Spleen (tissue), 11 donors: ENCODE data around the gene MYO18A. TPM values are rescaled to one million over a fixed set of nuclear protein-coding genes. Genes with fewer than 3 reads are reported as not detected.

Source experiments
- DNase-seq: peaks from one replicate; pipeline ENCODE4 v3.0.0-alpha.2; 2020
- H3K27ac ChIP-seq, 8 donors: fragments of 200-600 bp; sonication (generic) in 7 of 8; 1 replicate in 4 of 8; 2 replicates in 4 of 8; pipeline versions ENCODE4 v1.5.0 to v1.8.0; 2016 to 2021; ENCODE audit warnings: inconsistent platforms in 4 of 8, mild to moderate bottlenecking in 4 of 8, moderate library complexity in 1 of 8
- H3K27me3 ChIP-seq, 7 donors: fragments of 200-600 bp; sonication (generic) in 6 of 7; replicated peaks in 1 of 7; 1 replicate in 4 of 7; 2 replicates in 3 of 7; pipeline versions ENCODE4 v1.5.0 to v1.8.0; 2016 to 2021; ENCODE audit warnings: inconsistent platforms in 3 of 7, mild to moderate bottlenecking in 1 of 7
- H3K36me3 ChIP-seq, 6 donors: fragments of 200-600 bp; sonication (generic) in 5 of 6; 1 replicate in 4 of 6; 2 replicates in 2 of 6; pipeline versions ENCODE4 v1.5.0 to v1.8.0; 2016 to 2021; ENCODE audit warnings: inconsistent platforms in 2 of 6
- H3K4me1 ChIP-seq, 6 donors: fragments of 200-600 bp; sonication (generic) in 5 of 6; 1 replicate in 3 of 6; 2 replicates in 3 of 6; pipeline versions ENCODE4 v1.5.0 to v1.8.0; 2016 to 2021; ENCODE audit warnings: inconsistent platforms in 3 of 6
- H3K4me3 ChIP-seq, 8 donors: fragments of 200-600 bp; sonication (generic) in 7 of 8; 1 replicate in 4 of 8; 2 replicates in 4 of 8; pipeline versions ENCODE4 v1.5.0 to v1.8.0; 2016 to 2021; ENCODE audit warnings: inconsistent platforms in 4 of 8, mild to moderate bottlenecking in 4 of 8, moderate library complexity in 2 of 8
- H3K9me3 ChIP-seq, 8 donors: fragments of 200-600 bp; sonication (generic) in 7 of 8; 1 replicate in 4 of 8; 2 replicates in 4 of 8; pipeline versions ENCODE4 v1.5.0 to v1.8.0; 2016 to 2021; ENCODE audit warnings: inconsistent platforms in 4 of 8
- CTCF ChIP-seq, 11 experiments: fragments of 200-600 bp in 7 of 11; fragments of 450-650 bp in 4 of 11; sonication (generic) in 4 of 11; IDR thresholded peaks in 8 of 11; conservative IDR thresholded peaks in 3 of 11; 1 replicate in 7 of 11; 2 replicates in 4 of 11; pipeline versions ENCODE4 v1.4.0 to v1.8.0; 2016 to 2021; ENCODE audit warnings: antibody characterized with exemption in 11 of 11, inconsistent platforms in 4 of 11, mild to moderate bottlenecking in 1 of 11
- POLR2A ChIP-seq, 3 donors: fragments of 450-650 bp; IDR thresholded peaks; one replicate each; pipeline ENCODE4 v1.5.1; 2017; ENCODE audit warnings: antibody characterized with exemption in 3 of 3, mild to moderate bottlenecking in 1 of 3
- POLR2AphosphoS5 ChIP-seq, 3 donors: sonication (generic); formaldehyde crosslinking; IDR thresholded peaks; one replicate each; pipeline ENCODE4 v1.5.1; 2017; ENCODE audit warnings: antibody characterized with exemption in 3 of 3
- WGBS, 5 donors: extraction: QIAGEN DNeasy Blood & Tissue Kit in 3 of 5; methylation state at CpG; one replicate each; pipeline versions ENCODE4 v1.1.5 to v1.1.7; 2013 to 2018; 5-methylcytosine and 5-hydroxymethylcytosine counted together
- intact Hi-C: fragments of 100-400 bp; cut with DNase I; formaldehyde crosslinking; loops from one replicate; pipeline ENCODE4 v1.15.0; 2023; ENCODE audit warnings: low total_unique reads
- polyA plus RNA-seq, 3 donors: library from polyadenylated mRNA; stranded (reverse); fragments of 200-250 nt; gene quantifications; one replicate each; pipeline ENCODE4 v1.2.1, GENCODE V29; 2013
- total RNA-seq, 7 donors: library from RNA; depleted of rRNA in 3 of 7; stranded (reverse); fragments of >200 nt in 3 of 7; fragmentation: NEBNext Ultra II Directional in 4 of 7; extraction: Animal tissue kit (Norgen Biotek cat#: 25700) in 4 of 7; gene quantifications; one replicate each; pipeline versions ENCODE4 v1.1.0 to v1.2.1, GENCODE V29; 2016 to 2021
- donor health status: healthy with polysubstance abuse.
- donor health status: DM: no; HTN: no; CAD: no; lungs with moderate emphysema.
- donor health status: DM: no; HTN: no; CAD: no.
- donor health status: Bipolar disorder and iron deficiency.
- donor health status: healthy.
- donor health status: DM: no; HTN: no; CAD: no.
- donor health status: DM: yes; HTN: yes; CAD: no.

The MYO18A gene
- total and polyA plus RNA-seq, 10 donors = 24.2 to 114 (median 68.0) TPM

- 75 to 84% (median 81%) methylated on average over 6 to 10 of the region's 10 CpGs for WGBS, 5 donors
- TF ChIP-seq CTCF (IDR thresholded peaks at IDR 0.05 in 8 of 11, conservative IDR thresholded peaks at IDR 0.05 in 3 of 11) = no peak
- TF ChIP-seq POLR2A (IDR thresholded peaks at IDR 0.05) = no peak
- no peak for TF ChIP-seq POLR2AphosphoS5 (IDR thresholded peaks at IDR 0.05)
- Histone ChIP-seq H3K27me3 (no peaks in the 10 kb centered on the region), H3K9me3 (no peaks in the 10 kb centered on the region), H3K27ac (no peak overlapping the region), H3K36me3 (no peaks in the 10 kb centered on the region), H3K4me3 (no peak overlapping the region), H3K4me1 (no peaks in the 10 kb centered on the region)
- DNase-seq = no peak
- intact Hi-C loops = no loop called here
These were observed 125.4 kb downstream of the MYO18A start for GRCh38 chr17:29054835-29055234.

GRCh38 chr17:29051731-29052130 lies 128.5 kb downstream of the MYO18A start:
- no peak for TF ChIP-seq POLR2A (IDR thresholded peaks at IDR 0.05)
- no peak for TF ChIP-seq CTCF (IDR thresholded peaks at IDR 0.05 in 8 of 11, conservative IDR thresholded peaks at IDR 0.05 in 3 of 11)
- TF ChIP-seq POLR2AphosphoS5 (IDR thresholded peaks at IDR 0.05) = no peak
- peaks cover 0 to under 1% (median 0%) of the 10 kb centered on the region in 6 donors for H3K4me1 ChIP-seq
- WGBS, 5 donors = 74 to 85% (median 81%) methylated on average over 6 of the region's 6 CpGs
- intact Hi-C loops = no loop called here
- no peaks in the 10 kb centered on the region for H3K27me3 ChIP-seq
- no peak overlapping the region for H3K27ac ChIP-seq
- H3K36me3 ChIP-seq = no peaks in the 10 kb centered on the region
- no peak overlapping the region for H3K4me3 ChIP-seq
- no peaks in the 10 kb centered on the region for H3K9me3 ChIP-seq
- DNase-seq = no peak

GRCh38 chr17:29051194-29051593 lies 129.0 kb downstream of the MYO18A start:
- 80 to 90% (median 88%) methylated on average over 12 of the region's 12 CpGs for WGBS, 5 donors
- H3K27me3 ChIP-seq = no peaks in the 10 kb centered on the region
- intact Hi-C loops = no loop called here

GRCh38 chr17:29050176-29050575 lies 130.0 kb downstream of the MYO18A start:
- Histone ChIP-seq H3K27ac (no peak overlapping the region), H3K4me3 (no peak overlapping the region), H3K27me3 (no peaks in the 10 kb centered on the region), H3K9me3 (no peaks in the 10 kb centered on the region), H3K4me1 (peaks cover 0 to 12% (median 0%) of the 10 kb centered on the region in 6 donors), H3K36me3 (no peaks in the 10 kb centered on the region)
- WGBS, 5 donors = 74 to 90% (median 85%) methylated on average over 5 of the region's 5 CpGs
- no peak for TF ChIP-seq POLR2A (IDR thresholded peaks at IDR 0.05)
- TF ChIP-seq POLR2AphosphoS5 (IDR thresholded peaks at IDR 0.05) = no peak
- no peak for TF ChIP-seq CTCF (IDR thresholded peaks at IDR 0.05 in 8 of 11, conservative IDR thresholded peaks at IDR 0.05 in 3 of 11)
- intact Hi-C loops = no loop called here
- no peak for DNase-seq

More at GRCh38 chr17:29051194-29051593, 129.0 kb downstream of the MYO18A start:
- Histone ChIP-seq H3K4me1 (peaks cover 0 to 6% (median 0%) of the 10 kb centered on the region in 6 donors), H3K4me3 (no peak overlapping the region), H3K9me3 (no peaks in the 10 kb centered on the region), H3K36me3 (no peaks in the 10 kb centered on the region), H3K27ac (no peak overlapping the region)
- DNase-seq = no peak
- TF ChIP-seq POLR2A (IDR thresholded peaks at IDR 0.05) (no peak), CTCF (IDR thresholded peaks at IDR 0.05 in 8 of 11, conservative IDR thresholded peaks at IDR 0.05 in 3 of 11) (no peak), POLR2AphosphoS5 (IDR thresholded peaks at IDR 0.05) (no peak)
